CD14-positive monocyte (primary cell): ENCODE results near the gene HTR1B. TPM values are rescaled to one million over a fixed set of nuclear protein-coding genes. Genes with fewer than 3 reads are reported as not detected.

Experiments used
- DNase-seq, 3 donors: peaks; one replicate each; pipeline ENCODE4 v3.0.0-alpha.2; 2011 to 2022
- H2AFZ ChIP-seq: 2 replicates; pipeline ENCODE4 v1.6.0; 2012; ENCODE audit warnings: mild to moderate bottlenecking, low read depth, low read length, inconsistent platforms; ENCODE audit not compliant: insufficient read depth, poor library complexity, severe bottlenecking
- H3K27ac ChIP-seq, 2 donors: 1 replicate in 1 of 2; 2 replicates in 1 of 2; pipeline ENCODE4 v1.5.1; 2012 to 2013; ENCODE audit warnings: low read length in 2 of 2, control low read depth in 1 of 2, inconsistent platforms in 1 of 2, low read depth in 1 of 2, mild to moderate bottlenecking in 1 of 2
- H3K27me3 ChIP-seq, 2 donors: one replicate each; pipeline versions ENCODE4 v1.6.0 to v1.6.1; 2011 to 2013; ENCODE audit warnings: low read length in 2 of 2; ENCODE audit not compliant: control insufficient read depth in 2 of 2, insufficient read depth in 2 of 2
- H3K36me3 ChIP-seq, 2 donors: replicated peaks in 1 of 2; 1 replicate in 1 of 2; 2 replicates in 1 of 2; pipeline versions ENCODE4 v1.5.1 to v1.6.1; 2012 to 2013; ENCODE audit warnings: low read length in 2 of 2, control low read depth in 1 of 2, inconsistent platforms in 1 of 2, mild to moderate bottlenecking in 1 of 2; ENCODE audit not compliant: insufficient read depth in 2 of 2, control insufficient read depth in 1 of 2
- H3K4me1 ChIP-seq, 2 donors: 1 replicate in 1 of 2; 2 replicates in 1 of 2; pipeline versions ENCODE4 v1.5.1 to v1.6.1; 2012 to 2013; ENCODE audit warnings: low read length in 2 of 2, control low read depth in 1 of 2, inconsistent platforms in 1 of 2, mild to moderate bottlenecking in 1 of 2, moderate library complexity in 1 of 2; ENCODE audit not compliant: insufficient read depth in 2 of 2, control insufficient read depth in 1 of 2
- H3K4me2 ChIP-seq: replicated peaks from 2 replicates; pipeline ENCODE3; 2012; ENCODE audit warnings: low read length, moderate library complexity, mild to moderate bottlenecking; ENCODE audit not compliant: poor library complexity, severe bottlenecking; ENCODE audit errors: extremely low read depth
- H3K4me3 ChIP-seq, 3 experiments: fragments of 200-600 bp in 1 of 3; sonication (generic) in 1 of 3; replicated peaks in 1 of 3; 1 replicate in 2 of 3; 2 replicates in 1 of 3; pipeline ENCODE4 v1.5.1; 2011 to 2013; ENCODE audit warnings: low read length in 3 of 3, mild to moderate bottlenecking in 3 of 3, control low read depth in 2 of 3, low read depth in 2 of 3, inconsistent platforms in 1 of 3, moderate library complexity in 1 of 3
- H3K79me2 ChIP-seq: 2 replicates; pipeline ENCODE4 v1.6.0; 2012; ENCODE audit warnings: mild to moderate bottlenecking, control low read depth, inconsistent platforms, low read length, moderate library complexity; ENCODE audit not compliant: insufficient read depth
- H3K9ac ChIP-seq: 2 replicates; pipeline ENCODE4 v1.6.0; 2017; ENCODE audit warnings: low read length, mild to moderate bottlenecking; ENCODE audit not compliant: insufficient read depth, poor library complexity, severe bottlenecking
- H3K9me3 ChIP-seq, 2 donors: replicated peaks in 1 of 2; 1 replicate in 1 of 2; 2 replicates in 1 of 2; pipeline versions ENCODE4 v1.5.1 to v1.6.1; 2012 to 2013; ENCODE audit warnings: low read length in 2 of 2, control low read depth in 1 of 2; ENCODE audit not compliant: control insufficient read depth in 1 of 2, insufficient read depth in 1 of 2
- H4K20me1 ChIP-seq: 2 replicates; pipeline ENCODE4 v1.6.0; 2012; ENCODE audit warnings: mild to moderate bottlenecking, low read length, control low read depth, moderate library complexity; ENCODE audit not compliant: insufficient read depth
- H3K27ac Mint-ChIP-seq, 7 donors: one replicate each; pipeline ENCODE4 v1.8.0; 2020; ENCODE audit warnings: mild to moderate bottlenecking in 7 of 7, mixed read lengths in 7 of 7, moderate library complexity in 6 of 7, inconsistent platforms in 2 of 7
- H3K27me3 Mint-ChIP-seq, 3 donors: one replicate each; pipeline ENCODE4 v1.8.0; 2021 to 2022; ENCODE audit warnings: low read depth in 3 of 3, mild to moderate bottlenecking in 3 of 3, mixed read lengths in 3 of 3, moderate library complexity in 3 of 3, inconsistent platforms in 1 of 3
- H3K36me3 Mint-ChIP-seq, 2 donors: one replicate each; pipeline ENCODE4 v1.8.0; 2020; ENCODE audit warnings: mixed read lengths in 2 of 2, inconsistent platforms in 1 of 2, mild to moderate bottlenecking in 1 of 2
- H3K4me1 Mint-ChIP-seq: one replicate; pipeline ENCODE4 v1.8.0; 2020; ENCODE audit warnings: mild to moderate bottlenecking, mixed read lengths
- H3K4me3 Mint-ChIP-seq, 2 donors: one replicate each; pipeline ENCODE4 v1.8.0; 2020; ENCODE audit warnings: mild to moderate bottlenecking in 2 of 2, mixed read lengths in 2 of 2, moderate library complexity in 1 of 2
- H3K9me3 Mint-ChIP-seq, 7 donors: one replicate each; pipeline ENCODE4 v1.8.0; 2020 to 2022; ENCODE audit warnings: mixed read lengths in 7 of 7, mild to moderate bottlenecking in 6 of 7, moderate library complexity in 6 of 7, inconsistent platforms in 2 of 7
- CTCF ChIP-seq: fragments of 200-600 bp; IDR thresholded peaks from one replicate; pipeline ENCODE4 v1.8.0; 2022; ENCODE audit warnings: antibody characterized with exemption, mild to moderate bottlenecking
- WGBS: methylation state at CpG from one replicate; pipeline ENCODE4 v1.1.5; 2013; ENCODE audit warnings: missing lambda C conversion rate; ENCODE audit not compliant: insufficient coverage; 5-methylcytosine and 5-hydroxymethylcytosine counted together
- intact Hi-C, 2 donors: fragments of 100-400 bp; cut with micrococcal nuclease; formaldehyde crosslinking; loops; one replicate each; pipeline versions ENCODE4 v1.15.0 to v1.15.1; 2023
- polyA minus RNA-seq: library from RNA; depleted of rRNA, polyadenylated mRNA; stranded (reverse); fragments of >200 nt; gene quantifications from 2 replicates; pipeline ENCODE4 v1.2.3, GENCODE V29; 2012
- polyA plus RNA-seq, 3 donors: library from polyadenylated mRNA; depleted of rRNA in 1 of 3; unstranded in 2 of 3; stranded (reverse) in 1 of 3; fragments of 300-500 nt in 2 of 3; fragments of >200 nt in 1 of 3; fragmentation: Illumina TruSeq in 2 of 3; gene quantifications; 1 replicate in 2 of 3; 2 replicates in 1 of 3; pipeline ENCODE4 v1.2.3, GENCODE V29; 2012 to 2021
- total RNA-seq, 12 experiments: library from RNA in 1 of 12; stranded (reverse) in 1 of 12; fragments of 120-200 nt in 1 of 12; gene quantifications; one replicate each; pipeline ENCODE4 v1.2.4 and lab custom pipeline; 2013 to 2026; ENCODE audit warnings: mixed read lengths in 6 of 12, inconsistent platforms in 1 of 12

The HTR1B gene
- not detected for total RNA-seq (2013)
- polyA plus RNA-seq (not detected), polyA minus RNA-seq (not detected in 2 replicates), total RNA-seq (lab: John Stamatoyannopoulos, UW) (0 to 0.35 (median 0) reads per million in 11 experiments)

GRCh38 chr6:77463308-77463860, at the start of gene HTR1B:
TSS of gene HTR1B (minus strand) at chr6:77463491. CDS start at chr6:77463403, 88 bp downstream.
- Histone ChIP-seq H3K27me3 (peaks cover 55 to 71% of the 10 kb centered on the region in 2 donors), H3K4me2 (peak within 1 kb of the TSS; percentile 26), H2AFZ (no peak within 1 kb of the TSS), H3K4me1 (peaks cover 18 to 24% of the 10 kb centered on the region in 2 donors), H3K36me3 (no peaks in the 10 kb centered on the region), H4K20me1 (no peaks in the 10 kb centered on the region), H3K79me2 (no peaks in the 10 kb centered on the region), H3K9me3 (peaks cover 11 to 46% of the 10 kb centered on the region in 2 donors), H3K9ac (no peak within 1 kb of the TSS), H3K4me3 (peak within 1 kb of the TSS in 1 of 3 experiments; percentile 21), H3K27ac (no peak within 1 kb of the TSS)
- Mint-ChIP-seq H3K36me3 (peaks cover 0 to 12% of the 10 kb centered on the region in 2 donors), H3K27me3 (peaks cover 61 to 74% (median 65%) of the 10 kb centered on the region in 3 donors), H3K4me1 (peaks cover 29% of the 10 kb centered on the region), H3K27ac (no peak within 1 kb of the TSS), H3K4me3 (peak within 1 kb of the TSS; percentile 54 to 96), H3K9me3 (peaks cover 8 to 42% (median 21%) of the 10 kb centered on the region in 7 donors)
- 1% methylated on average over 24 of the region's 31 CpGs for WGBS
- TF ChIP-seq CTCF: no peak
- intact Hi-C loops: no loop called here
- no peak for DNase-seq

GRCh38 chr6:77512554-77512953, 49.3 kb upstream of the HTR1B start:
- no peaks in the 10 kb centered on the region for H3K36me3 Mint-ChIP-seq
- Histone ChIP-seq H3K27me3 (no peaks in the 10 kb centered on the region), H3K27ac (no peak overlapping the region), H2AFZ (no peak overlapping the region), H3K36me3 (no peaks in the 10 kb centered on the region), H4K20me1 (no peaks in the 10 kb centered on the region), H3K4me2 (no peak overlapping the region), H3K4me1 (no peaks in the 10 kb centered on the region), H3K4me3 (no peak overlapping the region), H3K9me3 (peaks cover 27 to 39% of the 10 kb centered on the region in 2 donors), H3K79me2 (no peaks in the 10 kb centered on the region), H3K9ac (no peak overlapping the region)
- no peaks in the 10 kb centered on the region for H3K4me1 Mint-ChIP-seq
- intact Hi-C loops: no loop called here
- DNase-seq: no peak
- no peak overlapping the region for H3K27ac Mint-ChIP-seq
- TF ChIP-seq CTCF: no peak
- no peak overlapping the region for H3K4me3 Mint-ChIP-seq
- H3K27me3 Mint-ChIP-seq: no peaks in the 10 kb centered on the region
- H3K9me3 Mint-ChIP-seq: peaks cover 16 to 29% (median 21%) of the 10 kb centered on the region in 7 donors
